ENCODE measurements around the gene INPP4A.

Gene INPP4A

GRCh38 chr2:98548920-98549818, 104.5 kb downstream of the INPP4A start:
- no peak for DNase-seq

GRCh38 chr2:98550165-98550564, 105.5 kb downstream of the INPP4A start:
- DNase-seq = no peak

GRCh38 chr2:98551316-98551715, 106.7 kb downstream of the INPP4A start:
- no peak for DNase-seq

- no peak for DNase-seq
These were observed 108.0 kb downstream of the INPP4A start for GRCh38 chr2:98552499-98553179.

GRCh38 chr2:98554116-98554861, 109.6 kb downstream of the INPP4A start:
- DNase-seq = no peak

GRCh38 chr2:98555696-98556095, 111.0 kb downstream of the INPP4A start:
- no peak for DNase-seq

- no peak for DNase-seq
These were observed 111.8 kb downstream of the INPP4A start for GRCh38 chr2:98556344-98557033.

- no peak for DNase-seq
These were observed 114.3 kb downstream of the INPP4A start for GRCh38 chr2:98558852-98559530.

- DNase-seq = no peak
These were observed 114.9 kb downstream of the INPP4A start for GRCh38 chr2:98559581-98559980.

- DNase-seq = no peak
These were observed 115.7 kb downstream of the INPP4A start for GRCh38 chr2:98560256-98560771.

- no peak for DNase-seq
These were observed 116.4 kb downstream of the INPP4A start for GRCh38 chr2:98561018-98561417.

GRCh38 chr2:98561902-98562695, 117.4 kb downstream of the INPP4A start:
- DNase-seq = no peak

- DNase-seq = no peak
These were observed 118.7 kb downstream of the INPP4A start for GRCh38 chr2:98563394-98563793.

- no peak for DNase-seq
These were observed 120.0 kb downstream of the INPP4A start for GRCh38 chr2:98564541-98565132.

GRCh38 chr2:98565286-98565860, 120.7 kb downstream of the INPP4A start:
- no peak for DNase-seq

GRCh38 chr2:98565941-98566340, 121.3 kb downstream of the INPP4A start:
- DNase-seq = no peak

- no peak for DNase-seq
These were observed 123.7 kb downstream of the INPP4A start for GRCh38 chr2:98568161-98568956.

- DNase-seq = no peak
These were observed 124.6 kb downstream of the INPP4A start for GRCh38 chr2:98569197-98569793.

GRCh38 chr2:98569915-98570314, 125.3 kb downstream of the INPP4A start:
- DNase-seq = no peak

All from T1000 (cell line).